HepG2 (cell line): ENCODE measurements around the gene ENO2. TPM values are rescaled to one million over a fixed set of nuclear protein-coding genes. Genes with fewer than 3 reads are reported as not detected.
"Not testable (repeated sequence)": the region's sequence is repeated elsewhere in the genome, so short reads cannot be mapped to it uniquely, and the experiment has no call there.

Source experiments
- ATAC-seq: fragments of 200-7000 bp; cut with Tn5 transposase; 3 replicates; pipeline ENCODE4 v1.9.1; 2020; ENCODE audit warnings: mild to moderate bottlenecking, moderate library complexity
- BruUV-seq: library from RNA; stranded (reverse); fragments of 400-500 nt; replicated peaks from 2 replicates; lab custom pipeline; 2021; lab: Mats Ljungman, UMichigan
- CTCF ChIA-PET: fragments of 300-600 bp; formaldehyde crosslinking; extraction: SDS; loops from one replicate; lab custom pipeline; 2021; ENCODE audit warnings: low total read pairs, inconsistent platforms, low intra/inter-chr PET ratio; lab: Yijun Ruan, JAX
- POLR2A ChIA-PET: fragments of 350-600 bp; sonication (Branson Sonifier 250); formaldehyde crosslinking; loops from one replicate; lab custom pipeline; 2020; ENCODE audit warnings: antibody characterized with exemption, inconsistent platforms; lab: Yijun Ruan, JAX
- DNase-seq: peaks from one replicate; pipeline ENCODE4 v3.0.0-alpha.2; 2015; ENCODE audit warnings: low spot score
- FAIRE-seq: peaks from 3 replicates; lab custom pipeline; 2011; peaks lifted over from hg19 to GRCh38; lab: Jason Lieb, UNC
- H2AFZ ChIP-seq: one replicate; pipeline ENCODE4 v1.6.1; 2011; ENCODE audit warnings: low read length, inconsistent platforms
- H3K27ac ChIP-seq: fragments of 300-600 bp; 3 replicates; pipeline ENCODE4 v1.8.0; 2011; ENCODE audit warnings: mixed run types, mild to moderate bottlenecking, mixed read lengths, low read length, inconsistent platforms; ENCODE audit not compliant: insufficient read depth; ENCODE audit errors: extremely low read length
- H3K27me3 ChIP-seq, 2 experiments: fragments of 200-600 bp in 1 of 2; 2 replicates in 1 of 2; 3 replicates in 1 of 2; pipeline versions ENCODE4 v1.6.0 to v1.8.0; 2011; ENCODE audit warnings: low read length in 2 of 2, mild to moderate bottlenecking in 2 of 2, moderate library complexity in 2 of 2, inconsistent platforms in 1 of 2; ENCODE audit not compliant: insufficient read depth in 2 of 2, control insufficient read depth in 1 of 2
- H3K36me3 ChIP-seq, 2 experiments: fragments of 200-600 bp in 1 of 2; replicated peaks in 1 of 2; 2 replicates in 1 of 2; 3 replicates in 1 of 2; pipeline versions ENCODE4 v1.5.1 to v1.8.0; 2011; ENCODE audit warnings: low read length in 2 of 2, inconsistent platforms in 1 of 2; ENCODE audit not compliant: insufficient read depth in 2 of 2, control insufficient read depth in 1 of 2
- H3K4me1 ChIP-seq: 2 replicates; pipeline ENCODE4 v1.5.1; 2012; ENCODE audit warnings: low read length, inconsistent platforms; ENCODE audit not compliant: insufficient read depth
- H3K4me2 ChIP-seq: 2 replicates; pipeline ENCODE4 v1.6.0; 2011; ENCODE audit warnings: low read depth, low read length, inconsistent platforms
- H3K4me3 ChIP-seq, 3 experiments: fragments of 200-600 bp in 1 of 3; sonication (generic), shearing (Covaris generic) in 1 of 3; replicated peaks in 1 of 3; 2 replicates each; pipeline ENCODE4 v1.5.1; 2011 to 2016; ENCODE audit warnings: low read length in 3 of 3, inconsistent platforms in 2 of 3, low read depth in 2 of 3, mild to moderate bottlenecking in 2 of 3, control low read depth in 1 of 3, mixed read lengths in 1 of 3; ENCODE audit not compliant: insufficient read depth in 1 of 3
- H3K79me2 ChIP-seq: one replicate; pipeline ENCODE4 v1.6.1; 2011; ENCODE audit warnings: low read length, inconsistent platforms; ENCODE audit not compliant: insufficient read depth
- H3K9ac ChIP-seq: 2 replicates; pipeline ENCODE4 v1.6.0; 2011; ENCODE audit warnings: mild to moderate bottlenecking, low read depth, low read length, inconsistent platforms; ENCODE audit not compliant: insufficient read depth
- H3K9me3 ChIP-seq: 2 replicates; pipeline ENCODE4 v1.5.1; 2012; ENCODE audit warnings: mild to moderate bottlenecking, low read length
- H4K20me1 ChIP-seq: 2 replicates; pipeline ENCODE4 v1.6.0; 2011; ENCODE audit warnings: inconsistent platforms, mild to moderate bottlenecking, low read length, moderate library complexity; ENCODE audit not compliant: insufficient read depth
- POLR2A ChIP-seq, 2 experiments: IDR thresholded peaks; 2 replicates each; pipeline ENCODE4 v1.6.1; 2011; ENCODE audit warnings: low read depth in 2 of 2, low read length in 2 of 2, mild to moderate bottlenecking in 1 of 2, moderate library complexity in 1 of 2; ENCODE audit not compliant: insufficient read depth in 1 of 2
- WGBS: methylation state at CpG from one replicate; pipeline ENCODE4 v1.1.6; 2017; ENCODE audit warnings: low lambda C conversion rate; 5-methylcytosine and 5-hydroxymethylcytosine counted together
- in situ Hi-C: cut with HindIII; loops from 2 replicates; pipeline ENCODE4 v1.10.0; 2017; ENCODE audit warnings: low pct_unique_long_range_greater_than_20kb; ENCODE audit not compliant: extremely low pct_ligation_motif_present
- intact Hi-C: fragments of 100-400 bp; cut with micrococcal nuclease; formaldehyde crosslinking; loops from one replicate; pipeline ENCODE4 v1.10.0; 2022; ENCODE audit not compliant: unreplicated experiment
- polyA plus RNA-seq, 8 experiments: library from polyadenylated mRNA; depleted of rRNA in 3 of 8; stranded (reverse) in 7 of 8; unstranded in 1 of 8; fragments of >200 nt; fragmentation: Illumina TruSeq in 4 of 8; extraction: Trizol in 4 of 8; gene quantifications; 2 replicates each; pipeline versions ENCODE4 v1.2.1 to v1.2.3, GENCODE V29; 2011 to 2016; ENCODE audit warnings: low read depth in 4 of 8, missing spikeins in 1 of 8, mixed read lengths in 1 of 8; ENCODE audit not compliant: insufficient read depth in 1 of 8
- total RNA-seq, 5 experiments: library from RNA; depleted of rRNA; stranded (reverse); fragments of >200 nt; fragmentation: Illumina TruSeq; extraction: Trizol; gene quantifications; 2 replicates each; pipeline ENCODE4 v1.2.3, GENCODE V29; 2016; ENCODE audit warnings: low read depth in 1 of 5
- TF ChIP-seq, protein P1 (sequence below): IDR thresholded peaks from 2 replicates; pipeline ENCODE4 v1.6.1; 2016; ENCODE audit warnings: low read depth, control low read depth

Gene ENO2
- total and polyA plus RNA-seq, 2 of the 13 experiments (the other 11 are each of a cell fraction or from before 2014, with no cell fraction given): 19.3 to 136 TPM

GRCh38 chr12:6905414-6906040, 8.9 kb upstream of the ENO2 start:
- 57% methylated on average over 5 of the region's 5 CpGs for WGBS
- Histone ChIP-seq H3K4me2 (peak overlapping the region; percentile 96), H4K20me1 (no peaks in the 10 kb centered on the region), H3K79me2 (no peaks in the 10 kb centered on the region), H3K4me1 (peaks cover 50% of the 10 kb centered on the region), H2AFZ (no peak overlapping the region), H3K4me3 (peak overlapping the region; percentile 78 to 88 (median 83); a peak in 4 of 6 replicates), H3K9me3 (no peaks in the 10 kb centered on the region), H3K27me3 (no peaks in the 10 kb centered on the region), H3K9ac (peak overlapping the region; percentile 81), H3K27ac (peak overlapping the region; percentile 69), H3K36me3 (no peaks in the 10 kb centered on the region)
- FAIRE-seq: no peak
- in situ Hi-C loops: no loop called here
- ATAC-seq: no peak
- 0 out of 4 replicates have a peak, but pooled peaks of 1 of the 2 experiments have one; percentile 1 for TF ChIP-seq POLR2A (IDR thresholded peaks at IDR 0.05; ENCODE audit: insufficient read depth in 1 of 2, low read depth in 2 of 2, low read length in 2 of 2)
- TF ChIP-seq, protein P1, sequence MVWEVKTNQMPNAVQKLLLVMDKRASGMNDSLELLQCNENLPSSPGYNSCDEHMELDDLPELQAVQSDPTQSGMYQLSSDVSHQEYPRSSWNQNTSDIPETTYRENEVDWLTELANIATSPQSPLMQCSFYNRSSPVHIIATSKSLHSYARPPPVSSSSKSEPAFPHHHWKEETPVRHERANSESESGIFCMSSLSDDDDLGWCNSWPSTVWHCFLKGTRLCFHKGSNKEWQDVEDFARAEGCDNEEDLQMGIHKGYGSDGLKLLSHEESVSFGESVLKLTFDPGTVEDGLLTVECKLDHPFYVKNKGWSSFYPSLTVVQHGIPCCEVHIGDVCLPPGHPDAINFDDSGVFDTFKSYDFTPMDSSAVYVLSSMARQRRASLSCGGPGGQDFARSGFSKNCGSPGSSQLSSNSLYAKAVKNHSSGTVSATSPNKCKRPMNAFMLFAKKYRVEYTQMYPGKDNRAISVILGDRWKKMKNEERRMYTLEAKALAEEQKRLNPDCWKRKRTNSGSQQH (CRISPR knock-in tag): no peak
- CTCF ChIA-PET: no interaction called here
- BruUV-seq: no TSS peak
- no peak for DNase-seq
- POLR2A ChIA-PET: interaction anchor here (0.9 to 2.2 kb wide), 6 partner anchors 8 to 202 kb away, joined by 3 to 10 read pairs (median 5); partner anchors contain the start of genes ENO2, SPSB2, TPI1 and USP5
- intact Hi-C loops: no loop called here

GRCh38 chr12:6908141-6908540, 6.2 kb upstream of the ENO2 start:
- H3K79me2 ChIP-seq, intact Hi-C loops, H3K4me2 ChIP-seq, in situ Hi-C loops, H3K36me3 ChIP-seq, DNase-seq, H4K20me1 ChIP-seq, FAIRE-seq, H3K9ac ChIP-seq, H2AFZ ChIP-seq, CTCF ChIA-PET, H3K4me3 ChIP-seq, H3K9me3 ChIP-seq, H3K27me3 ChIP-seq, H3K27ac ChIP-seq, BruUV-seq, ATAC-seq: not testable (repeated sequence)
- peaks cover 49% of the 10 kb centered on the region for H3K4me1 ChIP-seq
- 95% methylated on average over 11 of the region's 11 CpGs for WGBS
- POLR2A ChIA-PET: interaction anchor here (1.4 kb wide), 1 partner anchor 40 kb away, joined by 3 read pairs; no protein-coding TSS in a partner anchor
